ENCODE results near the gene KRTAP5-1.

KRTAP5-1 gene

DNA sequence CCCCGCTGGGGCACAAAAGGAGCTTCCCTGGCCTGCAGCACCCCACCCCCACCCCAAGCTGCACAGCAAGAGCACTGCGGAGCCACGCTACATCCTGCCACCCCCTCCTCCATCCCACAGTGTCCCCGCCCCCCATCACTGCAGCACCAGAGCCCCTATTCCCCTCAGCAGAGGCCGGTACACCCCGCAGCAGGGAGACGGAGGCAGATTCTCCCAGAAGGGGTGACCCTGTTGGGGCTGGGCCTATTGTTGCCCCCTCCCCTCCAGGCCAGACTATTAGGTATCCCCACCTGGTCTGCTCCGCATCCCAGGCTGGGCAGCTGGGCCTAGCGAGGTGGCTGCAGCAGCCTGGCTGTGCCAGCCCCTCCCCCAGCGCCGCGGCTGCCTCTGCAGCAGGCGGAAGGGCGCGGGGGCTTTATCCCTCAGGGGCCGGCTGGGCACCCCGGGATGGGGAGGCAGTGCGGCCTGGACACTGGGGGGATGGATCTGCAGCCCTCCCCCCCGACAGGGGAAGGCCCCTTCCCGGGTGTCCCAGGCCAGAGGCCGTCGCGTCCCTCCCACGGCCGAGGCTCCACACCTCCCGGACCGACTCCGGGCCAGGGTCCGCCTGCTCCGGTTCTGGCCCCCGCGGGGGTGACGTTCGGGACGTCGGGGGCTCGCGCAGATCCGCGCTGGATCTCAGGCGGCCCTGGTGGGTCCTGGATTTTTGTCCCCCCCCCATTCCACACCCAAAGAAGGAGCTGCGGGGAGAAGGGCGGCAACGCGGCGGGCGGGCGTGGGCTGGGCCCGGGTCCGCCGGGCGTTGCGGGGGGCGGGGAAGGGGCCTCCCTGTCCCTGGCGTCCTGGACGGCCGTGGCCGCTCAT, 14.0 kb downstream of the KRTAP5-1 start:
- DNase-seq = no peak

DNA sequence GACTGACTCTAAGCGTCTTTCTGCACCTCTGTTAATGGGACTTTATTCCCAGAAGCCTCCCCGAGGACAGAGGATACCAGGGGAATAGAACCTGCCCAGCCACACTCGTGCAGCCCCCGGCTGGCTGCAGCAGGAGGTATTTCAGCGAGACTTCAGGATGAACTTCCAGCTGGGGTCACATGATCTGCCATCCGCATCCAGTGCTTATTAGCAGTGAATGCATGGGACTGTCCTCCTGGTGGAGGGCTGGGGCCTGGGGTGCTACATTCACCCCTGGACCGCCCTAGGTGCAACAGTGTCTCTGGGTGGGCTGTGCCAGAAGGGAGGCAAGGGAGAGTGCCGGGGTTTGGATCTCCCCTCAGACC, 14.6 kb downstream of the KRTAP5-1 start:
- no peak for DNase-seq

DNA sequence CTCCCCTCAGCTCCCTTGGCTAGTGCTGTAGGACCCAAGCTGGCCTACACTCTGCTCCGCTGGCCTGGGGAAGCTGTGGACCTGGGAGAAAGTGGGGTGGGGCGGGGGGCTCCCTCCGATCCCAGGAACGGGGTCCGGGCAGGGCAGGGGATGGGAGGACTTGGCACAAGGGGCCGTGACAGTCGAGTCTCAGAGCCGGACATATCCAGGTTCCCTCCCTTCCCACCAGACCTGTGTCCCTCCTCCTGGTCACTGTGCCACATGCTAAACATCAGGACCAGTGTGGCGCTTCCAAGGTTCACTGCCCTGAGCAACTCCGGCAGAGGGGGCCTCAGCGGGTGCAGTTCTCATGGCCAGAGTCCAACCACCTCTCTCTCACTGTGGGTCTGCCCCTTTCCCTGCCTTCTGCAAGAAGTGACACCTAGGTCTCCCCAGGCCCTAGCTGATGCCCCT, 15.1 kb downstream of the KRTAP5-1 start:
- DNase-seq = no peak

DNA sequence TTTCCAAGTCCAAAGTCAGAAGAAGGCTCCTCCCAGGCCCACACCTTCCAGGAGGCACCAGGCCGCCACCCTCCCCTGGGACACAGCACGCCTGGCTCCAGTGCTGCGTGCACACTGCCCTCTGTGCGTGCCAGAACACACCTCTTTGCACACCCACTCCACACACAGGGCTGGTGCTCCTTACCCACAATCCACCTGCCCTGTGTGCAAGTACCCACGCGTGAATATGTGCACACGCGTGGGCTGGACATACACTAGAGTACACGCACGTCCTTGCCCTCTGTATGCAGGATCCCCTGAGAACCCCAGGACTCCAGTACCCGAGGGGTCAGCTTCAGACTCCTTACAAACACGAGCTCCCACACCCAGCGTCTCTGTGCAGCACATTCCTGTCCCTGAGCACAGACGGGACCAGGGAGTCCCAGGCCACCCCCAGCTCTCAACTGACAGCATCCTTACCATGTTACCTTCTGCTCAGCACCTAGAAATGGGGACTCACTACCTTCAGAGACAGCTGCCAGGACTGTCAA, 15.8 kb downstream of the KRTAP5-1 start:
- no peak for DNase-seq

DNA sequence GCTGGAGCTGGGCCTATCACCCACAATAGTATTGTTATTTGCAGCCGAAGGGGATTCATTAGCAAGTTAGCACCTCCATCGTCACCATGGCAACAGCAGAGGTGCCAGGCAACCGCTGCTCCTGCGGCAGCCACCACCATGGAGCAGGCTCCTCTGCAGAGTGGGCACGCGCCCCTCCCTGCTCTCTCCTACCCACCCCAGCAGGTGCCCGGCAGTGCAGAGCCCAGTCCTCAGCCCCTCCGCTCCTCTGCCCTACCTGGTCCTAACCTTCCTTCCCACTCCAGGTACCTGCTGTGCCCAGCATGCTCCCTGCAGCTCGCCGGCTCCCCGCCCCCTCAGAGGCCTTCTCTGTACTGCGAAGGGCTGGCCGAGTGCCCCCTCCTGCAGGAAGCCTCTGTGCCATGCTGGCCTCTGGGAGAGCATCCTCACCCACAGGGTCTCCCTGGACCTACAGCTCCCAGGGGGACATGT, 16.6 kb downstream of the KRTAP5-1 start:
- DNase-seq = peak; percentile 75

DNA sequence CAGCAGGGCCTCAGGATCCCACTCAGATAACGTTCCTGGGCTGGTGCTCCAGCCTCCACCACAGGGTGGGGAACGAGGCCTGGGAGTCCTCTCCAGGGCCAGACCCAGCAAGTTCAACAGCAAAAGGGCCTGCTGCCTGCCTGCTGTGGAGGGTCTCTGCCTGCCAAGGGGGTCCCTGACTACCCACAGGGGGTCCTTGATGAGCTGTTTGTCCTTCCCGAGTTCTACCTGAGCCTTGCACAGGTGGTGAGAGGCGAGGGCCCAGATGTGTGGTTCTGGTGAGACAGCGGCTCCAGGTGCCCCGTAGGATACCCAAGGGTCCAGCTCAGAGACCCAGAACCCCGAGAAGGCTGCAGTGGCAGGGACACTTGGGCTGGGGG, 17.4 kb downstream of the KRTAP5-1 start:
- no peak for DNase-seq

DNA sequence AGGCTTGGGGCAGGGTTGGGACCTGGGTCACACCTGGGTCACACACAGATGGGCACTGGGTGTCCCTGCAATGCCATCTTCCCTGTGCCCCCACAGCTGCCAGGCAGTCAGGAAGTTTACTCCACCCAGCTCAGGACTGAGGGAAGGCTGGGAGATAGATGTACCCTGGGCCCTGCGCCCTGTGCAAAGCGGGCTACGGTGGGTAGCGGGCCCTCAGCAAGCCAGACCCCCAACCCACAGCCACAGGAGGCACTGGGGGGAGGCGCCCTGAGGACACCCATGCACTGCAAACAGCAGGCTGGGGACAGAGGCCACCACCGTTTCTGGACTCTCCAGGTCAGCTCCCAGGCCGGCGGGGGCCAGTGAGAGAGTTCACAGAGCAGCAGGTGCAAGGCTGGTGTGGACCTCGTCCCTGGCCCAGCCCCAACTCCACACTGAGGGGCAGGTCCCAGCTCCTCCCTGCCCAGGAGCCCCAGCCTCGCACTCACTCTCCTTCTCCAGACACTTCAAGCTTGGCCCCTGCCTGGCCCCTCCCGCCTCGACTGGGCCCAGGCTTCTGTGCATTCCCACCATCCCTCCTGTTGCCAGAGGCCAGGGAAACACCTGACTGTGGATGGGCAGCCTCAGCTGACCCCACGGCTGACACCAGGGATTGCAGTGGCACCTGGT, 17.9 kb downstream of the KRTAP5-1 start:
- no peak for DNase-seq

DNA sequence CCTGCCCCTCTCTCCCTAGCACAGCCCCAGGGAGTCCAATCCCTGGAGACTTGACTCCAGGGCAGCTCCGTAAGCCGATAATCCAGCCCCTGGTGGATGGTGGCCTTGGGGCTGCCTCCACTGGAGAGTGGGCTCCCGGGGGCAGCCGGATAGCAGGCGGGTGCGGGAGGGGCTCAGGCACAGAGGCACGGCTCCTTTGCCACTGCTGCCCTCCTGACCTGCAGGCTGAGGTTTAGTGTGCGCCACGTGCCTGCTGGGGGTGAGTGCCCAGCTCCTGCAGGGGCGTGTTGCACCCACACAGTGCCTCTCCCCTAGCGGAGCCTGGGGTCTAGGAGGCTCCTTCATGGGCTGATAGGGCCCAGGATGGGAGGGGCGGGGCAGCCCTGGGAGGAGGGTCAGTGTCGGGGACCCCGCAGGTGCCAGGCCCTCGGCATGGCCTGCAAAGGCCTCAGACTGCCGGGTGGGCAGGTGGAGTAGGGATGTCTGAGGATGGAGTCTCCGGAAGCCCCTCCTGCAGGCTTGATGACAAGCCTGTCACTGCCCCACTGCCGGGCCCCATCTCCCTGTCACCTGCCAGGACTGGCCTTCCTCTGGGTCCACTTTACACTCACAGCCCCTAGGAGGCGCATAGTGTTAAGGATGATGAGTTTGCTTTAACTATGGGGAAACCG, 18.6 kb downstream of the KRTAP5-1 start:
- no peak for DNase-seq

DNA sequence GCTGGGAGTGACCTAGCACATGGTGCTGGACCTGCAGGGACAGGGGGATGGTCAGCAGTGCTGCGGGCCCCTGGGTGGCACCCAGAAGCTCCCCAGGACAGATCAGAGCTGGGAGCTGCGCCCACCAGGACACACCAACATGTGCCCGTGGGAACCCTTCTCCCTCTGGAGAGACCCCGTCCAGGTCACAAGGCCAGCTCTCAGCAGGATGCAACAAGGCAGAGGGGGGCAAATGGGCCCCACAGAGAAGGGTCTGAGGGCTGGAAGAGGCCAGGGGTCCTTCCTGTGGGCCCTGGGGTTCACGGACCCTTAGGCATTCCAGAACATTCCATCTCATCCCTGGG, 19.2 kb downstream of the KRTAP5-1 start:
- no peak for DNase-seq

DNA sequence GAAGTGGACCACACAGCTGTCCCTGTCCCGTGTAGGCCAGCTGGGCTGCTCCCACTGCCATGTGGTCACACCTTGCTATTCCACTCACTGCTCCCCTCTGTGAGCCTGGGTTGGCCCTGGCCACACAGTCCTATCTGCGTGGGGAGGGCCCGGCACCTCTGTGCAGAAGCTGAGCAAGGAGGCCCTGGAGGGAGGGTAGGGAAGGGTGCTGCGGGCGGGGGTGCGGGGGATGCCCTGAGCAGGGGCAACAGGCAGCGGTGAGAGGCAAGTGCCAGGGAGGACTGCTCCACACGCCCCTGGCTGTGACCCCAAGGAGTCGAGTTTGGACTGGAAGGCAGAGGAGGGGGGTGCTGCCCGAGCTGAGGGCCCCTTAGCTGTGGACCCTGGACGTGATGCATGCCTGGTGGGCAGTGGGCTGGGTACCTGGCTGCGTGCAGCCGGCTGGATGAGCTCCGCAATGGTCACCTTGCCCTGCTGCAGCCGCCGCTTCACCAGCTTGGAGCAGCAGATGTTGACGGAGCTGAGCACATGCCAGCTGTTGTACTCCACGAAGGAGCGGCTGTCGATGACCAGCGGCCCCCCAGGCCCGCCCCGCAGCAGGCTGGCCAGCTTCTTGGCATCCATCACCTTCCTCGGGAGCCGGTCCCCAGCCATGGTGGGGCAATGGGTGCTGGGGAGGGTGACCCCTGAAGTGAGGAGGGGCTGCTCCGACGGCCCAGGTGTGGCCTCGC, 19.7 kb downstream of the KRTAP5-1 start:
- DNase-seq = no peak

DNA sequence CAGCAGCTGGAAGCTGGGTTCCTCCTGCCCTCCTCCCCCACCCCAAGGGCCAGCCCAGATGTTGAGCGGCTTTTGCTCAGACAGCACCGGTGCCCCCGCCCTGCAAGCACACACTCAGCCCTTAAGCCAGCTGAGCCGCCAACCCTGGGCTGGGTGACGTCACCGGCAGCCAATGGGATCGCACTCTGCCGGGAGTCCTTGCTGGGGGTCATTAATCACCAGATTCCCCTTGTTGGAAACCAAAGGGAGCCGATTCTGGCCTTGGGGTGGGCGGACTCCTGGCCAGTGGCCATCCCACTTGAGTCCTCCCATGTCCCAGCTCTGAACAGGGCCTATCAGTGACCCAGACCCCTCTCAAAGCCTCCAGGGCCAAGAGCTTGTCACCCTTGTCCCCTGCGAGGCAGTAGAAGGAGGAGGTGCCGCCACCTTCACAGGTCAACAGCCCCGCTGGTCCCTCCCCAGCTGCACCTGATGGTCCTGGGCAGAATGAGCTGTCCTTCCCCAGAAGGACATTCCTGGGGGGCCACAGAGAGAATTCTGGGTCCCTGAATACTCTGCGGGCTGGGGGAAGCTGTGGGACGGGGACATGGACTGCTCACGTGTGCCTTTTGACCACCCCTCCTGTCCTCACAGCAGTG, 20.4 kb downstream of the KRTAP5-1 start:
- DNase-seq = no peak

DNA sequence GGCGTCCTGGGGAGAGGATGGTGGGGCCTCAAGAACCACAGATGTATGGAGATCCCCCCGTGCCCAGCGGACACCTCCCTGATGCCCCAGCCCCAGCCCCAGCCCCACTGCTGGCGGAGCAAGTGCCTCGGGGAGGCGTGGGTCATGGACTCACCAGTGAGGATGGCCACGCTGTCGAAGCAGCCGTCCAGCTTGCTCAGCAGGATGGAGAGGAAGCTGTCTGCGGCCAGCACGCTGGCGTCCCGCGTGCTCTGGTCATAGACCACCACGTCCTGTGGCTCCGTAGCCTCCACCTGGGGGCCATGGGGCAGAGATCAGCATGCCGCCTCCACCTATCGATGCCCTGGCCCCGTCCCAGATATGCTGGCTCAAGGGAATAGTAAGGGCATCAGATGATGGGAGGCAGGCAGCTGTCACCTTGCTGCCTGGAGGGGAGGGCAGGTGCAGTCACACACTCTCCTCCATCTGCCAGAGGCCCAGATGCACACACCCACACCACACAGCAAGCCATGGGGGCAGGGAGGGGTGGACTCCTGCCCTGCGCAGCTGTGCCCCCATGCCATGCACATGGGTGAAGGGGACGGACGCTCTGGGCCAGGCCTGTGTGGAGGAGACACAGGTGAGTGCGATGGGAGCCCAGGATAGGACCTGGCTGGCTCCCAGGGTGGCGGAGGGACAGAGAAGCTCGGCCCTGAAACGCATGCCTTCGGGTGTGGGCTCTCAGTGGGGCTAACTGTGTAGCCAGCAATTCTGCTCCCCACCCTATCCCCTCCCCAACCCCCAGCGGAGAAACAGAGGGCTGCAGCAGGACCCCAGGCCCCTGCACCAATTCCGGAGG, 21.2 kb downstream of the KRTAP5-1 start:
- no peak for DNase-seq

DNA sequence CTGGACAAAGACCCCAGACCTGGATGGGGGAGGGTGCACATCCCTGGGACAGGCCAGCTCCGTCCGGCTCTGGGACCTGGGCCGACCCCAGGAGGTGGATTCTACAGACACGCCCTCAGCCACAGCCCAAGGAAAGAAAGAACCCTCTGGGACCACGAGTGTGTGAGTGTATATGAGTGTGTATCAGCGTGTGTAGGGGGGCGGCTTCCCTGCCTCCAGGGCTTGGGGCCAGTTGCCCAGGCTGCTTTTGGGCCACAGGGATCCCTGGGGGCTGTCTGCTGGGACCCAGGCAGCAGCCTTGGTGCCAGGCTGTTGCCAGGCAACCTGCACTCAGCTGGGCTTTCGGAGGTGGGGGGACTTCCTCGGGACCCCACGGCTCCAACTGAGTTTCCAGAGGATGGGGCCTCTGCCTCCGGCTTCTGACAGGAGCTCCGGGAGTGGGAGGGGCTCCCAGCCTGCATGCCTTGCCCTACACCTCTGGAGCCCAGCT, 21.9 kb downstream of the KRTAP5-1 start:
- no peak for DNase-seq

DNA sequence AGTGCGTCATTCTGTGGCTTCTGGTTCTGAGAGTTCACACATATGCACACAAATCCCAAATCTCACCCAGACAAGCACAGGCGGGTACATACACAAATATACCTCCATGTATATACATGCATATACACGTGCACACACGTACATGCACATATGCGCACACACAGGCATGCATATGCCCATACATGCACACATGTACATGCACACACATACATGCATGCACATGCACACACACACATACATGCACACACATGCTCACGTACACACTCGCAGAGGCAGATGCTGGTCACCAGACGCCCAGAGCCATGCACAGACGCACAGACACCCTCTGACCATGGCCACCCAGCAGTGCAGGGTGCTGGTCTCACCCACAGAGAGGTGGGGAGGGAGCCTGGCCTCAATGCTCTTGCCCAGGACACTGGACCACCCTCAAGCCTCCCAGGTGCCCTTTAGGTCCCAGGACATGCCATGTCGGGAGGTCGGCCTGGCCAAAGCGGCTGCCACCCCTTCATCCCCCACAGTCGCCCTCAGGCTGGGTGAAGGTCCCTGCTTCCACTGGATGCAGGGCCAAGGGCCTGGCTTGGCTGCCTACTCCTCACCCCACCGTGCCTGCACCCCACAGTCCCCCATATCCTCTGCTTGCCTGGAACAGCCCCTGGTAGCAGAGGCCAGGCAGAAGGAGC, 22.5 kb downstream of the KRTAP5-1 start:
- DNase-seq = no peak

DNA sequence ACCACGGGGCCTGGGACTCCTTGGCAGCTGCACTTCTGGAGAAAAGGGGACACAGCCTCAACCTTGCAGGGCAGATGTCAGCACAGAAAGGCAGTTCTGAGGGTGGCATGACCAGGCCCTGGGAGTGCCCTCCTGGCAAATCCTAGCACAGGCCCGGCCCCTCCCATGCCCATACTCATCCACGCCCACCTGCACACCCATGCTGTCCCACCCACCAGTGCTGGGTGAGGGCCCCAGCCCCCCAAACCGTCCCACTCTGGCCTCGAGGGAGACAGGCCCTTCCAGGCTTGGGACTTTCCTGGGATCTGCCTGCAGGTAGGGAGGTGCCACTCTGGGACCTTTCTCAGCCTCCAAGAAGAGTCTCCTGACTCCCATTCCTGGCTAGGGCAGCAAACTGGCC, 23.1 kb downstream of the KRTAP5-1 start:
- DNase-seq = no peak

DNA sequence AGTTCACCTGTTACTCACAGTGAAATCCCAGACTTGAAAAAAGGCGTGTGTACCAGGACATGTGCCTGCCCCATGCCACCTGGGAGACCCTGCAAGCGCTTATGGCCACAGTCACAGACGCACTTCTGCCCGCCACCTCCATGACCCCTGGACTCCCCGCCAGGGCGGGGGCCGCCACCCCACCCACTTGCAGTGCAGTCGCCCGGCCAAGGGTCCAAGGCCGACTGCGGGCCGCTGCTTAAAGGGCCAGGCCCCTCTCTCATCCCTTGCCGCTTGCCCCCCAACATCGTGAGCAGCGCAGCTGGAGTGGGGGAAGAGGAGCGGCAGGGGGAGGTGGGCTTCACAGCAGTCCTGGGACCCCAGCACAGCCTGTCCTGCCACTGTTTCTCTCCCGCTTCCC, 23.8 kb downstream of the KRTAP5-1 start:
- no peak for DNase-seq

DNA sequence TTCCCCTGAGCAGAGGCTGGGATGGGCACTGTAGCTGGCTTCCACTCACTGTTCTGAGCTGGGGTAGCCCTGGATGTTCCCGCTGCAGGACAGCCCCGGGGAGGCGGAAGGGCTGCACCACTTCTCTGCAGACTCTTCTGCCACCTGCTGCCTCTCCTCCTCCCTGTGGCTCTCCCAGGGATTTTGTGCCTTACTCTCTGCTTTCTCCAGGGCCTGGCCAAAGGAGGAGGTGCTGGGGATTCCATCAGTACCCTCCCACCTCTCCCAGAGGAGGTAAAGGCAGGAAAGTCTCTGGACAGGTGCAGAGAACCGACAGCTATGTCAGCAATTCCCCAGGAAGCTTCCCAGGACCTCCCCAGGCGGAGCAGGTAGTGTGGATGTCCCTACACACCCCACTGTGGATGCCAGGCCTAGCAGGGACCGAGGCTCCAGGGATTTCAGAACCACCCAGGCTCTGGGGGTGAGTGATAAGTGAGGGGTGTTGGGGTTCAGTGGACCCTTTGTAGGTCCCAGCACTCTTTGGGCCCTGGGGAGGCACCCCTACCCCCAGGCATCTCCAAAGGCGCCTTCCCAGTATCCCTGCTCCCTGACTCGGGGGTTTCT, 24.3 kb downstream of the KRTAP5-1 start:
- no peak for DNase-seq

DNA sequence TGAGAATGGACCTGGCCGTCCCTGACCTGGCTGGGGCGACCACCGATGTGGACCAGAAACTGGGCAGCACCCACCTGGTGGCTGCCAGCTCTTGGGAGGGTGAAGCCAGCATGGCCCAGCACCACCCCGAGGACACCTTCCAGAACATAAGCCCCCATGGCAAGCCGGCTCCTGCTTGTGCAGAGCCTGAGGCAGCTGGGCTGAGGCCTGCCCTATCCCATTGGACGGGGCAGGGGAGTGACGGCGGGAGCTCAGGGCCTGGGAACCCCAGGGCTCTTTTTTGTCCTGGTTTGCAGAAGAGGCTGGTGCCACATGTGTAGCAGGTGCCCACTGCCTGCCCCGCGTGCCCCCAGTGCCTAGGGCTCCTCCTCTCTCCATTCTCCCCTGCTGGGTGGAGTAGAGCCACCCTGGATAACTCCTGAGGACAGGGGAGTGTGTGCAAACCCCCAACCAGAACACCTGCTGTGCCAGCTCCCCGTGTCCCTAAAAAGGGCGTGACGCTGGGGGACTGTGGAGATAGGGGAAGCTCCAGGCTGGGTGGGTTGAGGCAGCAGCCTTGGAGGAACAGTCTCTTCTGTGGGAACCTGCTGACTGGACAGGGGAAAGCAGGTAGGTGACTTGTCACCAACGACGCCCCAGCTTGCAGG, 25.0 kb downstream of the KRTAP5-1 start:
- DNase-seq = no peak

DNA sequence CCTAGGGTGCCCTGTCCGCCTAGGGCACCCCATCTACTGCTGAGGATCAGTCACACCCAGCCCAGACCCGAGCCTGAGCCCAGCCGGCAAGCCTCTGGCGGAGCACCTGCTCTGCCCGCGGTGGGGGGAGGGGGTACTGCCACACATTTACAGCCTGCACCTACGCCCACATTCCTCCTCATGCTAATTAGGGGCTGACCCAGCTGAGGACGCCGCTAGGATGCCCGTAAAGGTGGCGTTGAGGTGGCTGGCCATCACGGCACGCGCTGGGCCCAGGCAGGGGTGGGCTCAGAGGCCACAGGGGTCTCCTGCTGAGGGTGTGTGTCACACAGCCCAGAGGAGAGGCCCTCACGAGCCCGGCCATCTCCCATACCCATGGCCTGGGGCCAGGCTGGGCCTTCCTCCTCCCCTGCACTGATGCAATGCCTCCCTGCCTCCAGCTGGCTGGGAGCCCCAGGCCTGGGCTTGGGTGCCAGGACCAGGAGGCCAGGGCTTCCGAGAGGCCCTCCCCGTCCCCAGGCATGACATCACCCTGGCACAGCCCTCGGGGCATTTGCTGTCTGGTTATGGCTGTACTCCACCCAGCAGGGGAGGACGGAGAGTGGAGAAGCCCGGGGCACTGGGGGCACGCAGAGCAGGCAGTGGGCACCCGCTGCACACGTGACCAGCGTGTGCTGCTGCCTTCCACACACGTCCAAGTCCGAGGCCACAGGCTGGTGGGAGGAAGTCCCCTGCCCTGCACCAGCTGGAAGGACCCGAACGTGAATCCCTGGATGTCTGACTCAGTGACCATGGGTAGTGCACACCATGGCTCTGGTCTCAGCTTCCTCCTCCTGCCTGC, 25.8 kb downstream of the KRTAP5-1 start:
- DNase-seq = peak; percentile 34
